ENCODE results near the gene ITGA4. TPM values are rescaled to one million over a fixed set of nuclear protein-coding genes. Genes with fewer than 3 reads are reported as not detected.
"Not testable (repeated sequence)": the region's sequence is repeated elsewhere in the genome, so short reads cannot be mapped to it uniquely, and the experiment has no call there.

Gene ITGA4
- total RNA-seq, 1 donor from 2014 or later, result 5.7 TPM

- DNase-seq (ENCODE audit: extremely low spot score, unreplicated experiment), result no peak
- TF ChIP-seq, protein P1, sequence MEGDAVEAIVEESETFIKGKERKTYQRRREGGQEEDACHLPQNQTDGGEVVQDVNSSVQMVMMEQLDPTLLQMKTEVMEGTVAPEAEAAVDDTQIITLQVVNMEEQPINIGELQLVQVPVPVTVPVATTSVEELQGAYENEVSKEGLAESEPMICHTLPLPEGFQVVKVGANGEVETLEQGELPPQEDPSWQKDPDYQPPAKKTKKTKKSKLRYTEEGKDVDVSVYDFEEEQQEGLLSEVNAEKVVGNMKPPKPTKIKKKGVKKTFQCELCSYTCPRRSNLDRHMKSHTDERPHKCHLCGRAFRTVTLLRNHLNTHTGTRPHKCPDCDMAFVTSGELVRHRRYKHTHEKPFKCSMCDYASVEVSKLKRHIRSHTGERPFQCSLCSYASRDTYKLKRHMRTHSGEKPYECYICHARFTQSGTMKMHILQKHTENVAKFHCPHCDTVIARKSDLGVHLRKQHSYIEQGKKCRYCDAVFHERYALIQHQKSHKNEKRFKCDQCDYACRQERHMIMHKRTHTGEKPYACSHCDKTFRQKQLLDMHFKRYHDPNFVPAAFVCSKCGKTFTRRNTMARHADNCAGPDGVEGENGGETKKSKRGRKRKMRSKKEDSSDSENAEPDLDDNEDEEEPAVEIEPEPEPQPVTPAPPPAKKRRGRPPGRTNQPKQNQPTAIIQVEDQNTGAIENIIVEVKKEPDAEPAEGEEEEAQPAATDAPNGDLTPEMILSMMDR (IDR thresholded peaks at IDR 0.05), result no peak
- Mint-ChIP-seq H3K4me1 (ENCODE audit: unreplicated experiment) (no peaks in the 10 kb centered on the region), H3K27me3 (ENCODE audit: unreplicated experiment) (peaks cover 5% of the 10 kb centered on the region), H3K27ac (ENCODE audit: unreplicated experiment) (no peak overlapping the region), H3K4me3 (ENCODE audit: unreplicated experiment) (no peak overlapping the region), H3K36me3 (ENCODE audit: unreplicated experiment) (no peaks in the 10 kb centered on the region), H3K9me3 (ENCODE audit: unreplicated experiment) (no peaks in the 10 kb centered on the region)
These were observed 12.5 kb upstream of the ITGA4 start for GRCh38 chr2:181444654-181445053.

GRCh38 chr2:181446985-181447384 lies 10.2 kb upstream of the ITGA4 start:
- Mint-ChIP-seq H3K9me3 (ENCODE audit: unreplicated experiment) (no peaks in the 10 kb centered on the region), H3K27ac (ENCODE audit: unreplicated experiment) (no peak overlapping the region), H3K36me3 (ENCODE audit: unreplicated experiment) (no peaks in the 10 kb centered on the region), H3K4me3 (ENCODE audit: unreplicated experiment) (no peak overlapping the region), H3K4me1 (ENCODE audit: unreplicated experiment) (no peaks in the 10 kb centered on the region), H3K27me3 (ENCODE audit: unreplicated experiment) (peaks cover 7% of the 10 kb centered on the region)
- TF ChIP-seq, protein P1 (IDR thresholded peaks at IDR 0.05), result no peak
- DNase-seq (ENCODE audit: extremely low spot score, unreplicated experiment), result no peak

GRCh38 chr2:181449278-181449677 lies 7.9 kb upstream of the ITGA4 start:
- H3K27me3 Mint-ChIP-seq (ENCODE audit: unreplicated experiment); DNase-seq (ENCODE audit: extremely low spot score, unreplicated experiment); H3K4me1 Mint-ChIP-seq (ENCODE audit: unreplicated experiment); H3K9me3 Mint-ChIP-seq (ENCODE audit: unreplicated experiment); H3K27ac Mint-ChIP-seq (ENCODE audit: unreplicated experiment); H3K36me3 Mint-ChIP-seq (ENCODE audit: unreplicated experiment); H3K4me3 Mint-ChIP-seq (ENCODE audit: unreplicated experiment): not testable (repeated sequence)

- TF ChIP-seq, protein P1 (IDR thresholded peaks at IDR 0.05), result no peak
- Mint-ChIP-seq H3K4me3 (ENCODE audit: unreplicated experiment) (no peak overlapping the region), H3K4me1 (ENCODE audit: unreplicated experiment) (peaks cover 24% of the 10 kb centered on the region), H3K27ac (ENCODE audit: unreplicated experiment) (no peak overlapping the region), H3K9me3 (ENCODE audit: unreplicated experiment) (no peaks in the 10 kb centered on the region), H3K36me3 (ENCODE audit: unreplicated experiment) (no peaks in the 10 kb centered on the region), H3K27me3 (ENCODE audit: unreplicated experiment) (peaks cover 7% of the 10 kb centered on the region)
- DNase-seq (ENCODE audit: extremely low spot score, unreplicated experiment), result no peak
These were observed 2.3 kb upstream of the ITGA4 start for GRCh38 chr2:181454686-181455450.

DNA sequence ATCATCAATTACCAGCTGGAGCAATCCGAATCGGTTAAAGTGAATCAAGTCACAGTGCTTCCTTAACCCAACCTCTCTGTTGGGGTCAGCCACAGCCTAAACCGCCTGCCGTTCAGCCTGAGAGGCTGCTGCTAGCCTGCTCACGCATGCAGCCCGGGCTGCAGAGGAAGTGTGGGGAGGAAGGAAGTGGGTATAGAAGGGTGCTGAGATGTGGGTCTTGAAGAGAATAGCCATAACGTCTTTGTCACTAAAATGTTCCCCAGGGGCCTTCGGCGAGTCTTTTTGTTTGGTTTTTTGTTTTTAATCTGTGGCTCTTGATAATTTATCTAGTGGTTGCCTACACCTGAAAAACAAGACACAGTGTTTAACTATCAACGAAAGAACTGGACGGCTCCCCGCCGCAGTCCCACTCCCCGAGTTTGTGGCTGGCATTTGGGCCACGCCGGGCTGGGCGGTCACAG lies 496 bp upstream of the ITGA4 start:
- Mint-ChIP-seq H3K4me3 (ENCODE audit: unreplicated experiment) (peak overlapping the region; percentile 78), H3K27me3 (ENCODE audit: unreplicated experiment) (peaks cover 7% of the 10 kb centered on the region), H3K9me3 (ENCODE audit: unreplicated experiment) (no peaks in the 10 kb centered on the region), H3K27ac (ENCODE audit: unreplicated experiment) (peak overlapping the region; percentile 8), H3K4me1 (ENCODE audit: unreplicated experiment) (peaks cover 25% of the 10 kb centered on the region), H3K36me3 (ENCODE audit: unreplicated experiment) (no peaks in the 10 kb centered on the region)
- TF ChIP-seq, protein P1 (IDR thresholded peaks at IDR 0.05), result no peak
- DNase-seq (ENCODE audit: extremely low spot score, unreplicated experiment), result peak; percentile 68

Data from osteocyte (in vitro differentiated cells).